Muscle layer of duodenum (tissue), 2 donors: Measurements from ENCODE around the gene ZNF174.
A peak's percentile ranks its signal among the peaks of the same experiment; 100 is the strongest.

Experiments used
- H3K27ac ChIP-seq: one replicate; pipeline ENCODE4 v1.7.0; 2013; ENCODE audit warnings: mild to moderate bottlenecking, low read length
- H3K27me3 ChIP-seq: one replicate; pipeline ENCODE4 v1.7.0; 2013; ENCODE audit warnings: low read depth, mild to moderate bottlenecking, control low read depth, low read length
- H3K36me3 ChIP-seq, 2 donors: one replicate each; pipeline ENCODE4 v1.7.0; 2013; ENCODE audit warnings: low read length in 2 of 2, control low read depth in 1 of 2, mild to moderate bottlenecking in 1 of 2; ENCODE audit not compliant: insufficient read depth in 2 of 2, control insufficient read depth in 1 of 2
- H3K4me1 ChIP-seq, 2 donors: one replicate each; pipeline ENCODE4 v1.7.0; 2013; ENCODE audit warnings: low read length in 2 of 2, mild to moderate bottlenecking in 2 of 2, control low read depth in 1 of 2, moderate library complexity in 1 of 2; ENCODE audit not compliant: insufficient read depth in 2 of 2, control insufficient read depth in 1 of 2
- H3K4me3 ChIP-seq, 2 donors: one replicate each; pipeline ENCODE4 v1.7.0; 2013; ENCODE audit warnings: low read length in 2 of 2, low read depth in 1 of 2, mild to moderate bottlenecking in 1 of 2
- H3K9me3 ChIP-seq, 2 donors: one replicate each; pipeline ENCODE4 v1.7.0; 2013; ENCODE audit warnings: low read length in 2 of 2, control low read depth in 1 of 2, mild to moderate bottlenecking in 1 of 2; ENCODE audit not compliant: control insufficient read depth in 1 of 2
- donor health status: healthy.

The ZNF174 gene

DNA sequence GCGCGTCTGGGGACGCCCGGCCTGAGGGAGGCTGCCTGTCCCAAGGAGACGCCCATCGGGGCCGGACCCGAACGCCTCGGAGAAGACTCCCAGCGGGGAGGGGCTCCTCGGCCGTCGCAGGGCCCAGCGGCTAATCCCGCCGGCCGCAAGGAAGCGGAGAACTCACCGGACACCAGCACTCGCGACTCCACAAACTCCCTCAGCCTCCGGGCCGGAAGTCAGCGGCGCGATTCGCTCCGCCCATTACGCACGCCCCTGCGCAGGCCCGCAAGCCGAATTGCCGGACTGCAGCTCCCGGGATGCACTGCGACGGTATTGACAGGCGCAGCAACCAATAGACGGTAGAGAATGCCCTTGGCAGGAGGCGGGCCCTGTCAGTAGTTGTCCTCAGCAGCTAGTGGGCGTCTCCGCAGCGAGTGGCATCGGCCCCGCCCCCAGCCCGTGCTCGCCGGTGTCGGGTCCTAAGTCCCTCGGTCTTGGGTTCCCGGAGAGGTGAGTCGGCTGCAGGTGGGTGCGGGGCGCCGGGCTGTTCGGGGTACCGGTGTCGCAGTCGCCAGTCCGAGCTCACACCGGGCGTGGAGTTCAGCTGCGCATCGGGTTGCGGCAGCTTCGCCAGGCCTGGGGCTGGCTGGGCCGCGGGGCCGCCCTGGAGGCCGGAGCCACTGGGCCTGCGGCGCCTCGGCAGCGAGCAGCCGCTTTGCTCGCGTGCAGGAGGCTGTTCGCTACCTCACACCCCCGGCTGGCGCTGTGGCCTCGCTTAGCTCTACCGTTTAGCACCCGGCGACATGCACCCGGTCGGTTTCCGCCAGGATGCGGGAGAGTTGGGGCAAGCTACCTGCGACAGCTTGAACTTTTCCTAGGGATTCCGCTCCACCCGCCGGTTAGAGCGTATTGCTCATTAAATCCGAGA is at the start of gene ZNF174, which contains the start of gene ZSCAN32:
Gene ZNF174 (plus strand): TSS at position 437 of the 910 bp plus-strand sequence. CDS start 790 bp downstream, outside the sequence.
Gene ZSCAN32 (minus strand): TSS at position 226 of the 910 bp plus-strand sequence. CDS start 3,447 bp downstream, outside the sequence.
- Histone ChIP-seq H3K4me1 (peaks cover 6 to 16% of the 10 kb centered on the region in 2 donors), H3K9me3 (peaks cover 15 to 48% of the 10 kb centered on the region in 2 donors), H3K36me3 (peaks cover 25 to 54% of the 10 kb centered on the region in 2 donors), H3K4me3 (peak within 1 kb of the TSS; percentile 80 to 86), H3K27ac (peak within 1 kb of the TSS; percentile 72), H3K27me3 (no peaks in the 10 kb centered on the region)

- no peak within 1 kb of the TSS for H3K27ac ChIP-seq
- no peaks in the 10 kb centered on the region for H3K27me3 ChIP-seq
- no peaks in the 10 kb centered on the region for H3K36me3 ChIP-seq
- no peak within 1 kb of the TSS for H3K4me3 ChIP-seq
- peaks cover 0 to 2% of the 10 kb centered on the region in 2 donors for H3K9me3 ChIP-seq
- no peaks in the 10 kb centered on the region for H3K4me1 ChIP-seq
Measured at GRCh38 chr16:3355589-3355988, 45.4 kb upstream of the ZNF174 start, which contains the start of gene OR2C1. Gene OR2C1 (plus strand): TSS chr16:3355889. CDS start chr16:3355941, 52 bp downstream.

- Histone ChIP-seq H3K9me3 (peaks cover 0 to 2% of the 10 kb centered on the region in 2 donors), H3K27ac (no peak overlapping the region), H3K27me3 (no peaks in the 10 kb centered on the region), H3K36me3 (no peaks in the 10 kb centered on the region), H3K4me3 (no peak overlapping the region), H3K4me1 (no peaks in the 10 kb centered on the region)
Measured at GRCh38 chr16:3356118-3356517, 44.9 kb upstream of the ZNF174 start.

DNA sequence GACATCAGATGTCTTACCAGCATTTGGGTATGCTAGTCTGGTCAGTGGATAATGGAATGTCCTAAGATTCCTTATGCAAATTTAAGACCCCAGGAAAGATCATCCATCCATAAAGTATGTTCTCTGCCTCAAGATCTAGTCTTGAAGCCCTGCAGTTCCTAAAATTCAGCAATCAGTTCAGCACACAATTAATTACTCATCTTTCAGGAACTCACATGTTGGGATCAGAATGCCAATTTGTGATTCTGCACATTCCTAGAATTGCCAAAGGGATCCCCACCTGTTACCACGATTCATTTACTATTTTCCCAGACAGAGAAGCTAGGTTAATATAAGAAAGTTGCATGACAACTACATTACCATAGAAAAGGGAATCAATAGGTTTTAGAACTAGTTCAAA is 42.1 kb upstream of the ZNF174 start:
- Histone ChIP-seq H3K4me3 (no peak overlapping the region), H3K4me1 (no peaks in the 10 kb centered on the region), H3K27me3 (no peaks in the 10 kb centered on the region), H3K36me3 (no peaks in the 10 kb centered on the region), H3K27ac (no peak overlapping the region), H3K9me3 (peaks cover 2 to 14% of the 10 kb centered on the region in 2 donors)

DNA sequence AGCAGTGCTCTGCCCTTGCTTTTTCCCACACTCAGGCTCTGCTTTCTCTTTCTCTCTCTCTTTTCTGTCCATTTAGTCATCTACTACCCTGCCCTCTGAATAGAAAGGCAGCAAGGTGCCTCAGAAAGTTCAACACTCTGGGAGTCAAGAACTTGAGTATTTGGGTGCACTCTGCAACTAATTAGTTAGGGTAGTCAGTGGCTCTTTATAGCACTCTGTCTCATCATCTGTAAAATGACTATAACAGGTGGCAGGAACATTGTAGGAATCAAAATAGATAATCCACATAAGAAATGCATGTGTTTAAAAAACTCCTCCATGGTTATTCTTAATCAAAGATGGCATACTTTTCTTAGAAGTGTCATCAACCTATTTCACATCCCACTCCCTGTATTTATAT is 38.1 kb upstream of the ZNF174 start:
- Histone ChIP-seq H3K27ac (no peak overlapping the region), H3K4me1 (no peaks in the 10 kb centered on the region), H3K9me3 (peaks cover 9 to 19% of the 10 kb centered on the region in 2 donors), H3K36me3 (no peaks in the 10 kb centered on the region), H3K4me3 (no peak overlapping the region), H3K27me3 (no peaks in the 10 kb centered on the region)

- no peak overlapping the region for H3K27ac ChIP-seq
Measured at GRCh38 chr16:3363793-3364192, 37.2 kb upstream of the ZNF174 start.

GRCh38 chr16:3364774-3365427 is 36.1 kb upstream of the ZNF174 start:
- Histone ChIP-seq H3K27me3 (no peaks in the 10 kb centered on the region), H3K4me1 (no peaks in the 10 kb centered on the region), H3K36me3 (no peaks in the 10 kb centered on the region), H3K27ac (peak overlapping the region; percentile 79), H3K9me3 (peaks cover 9 to 19% of the 10 kb centered on the region in 2 donors), H3K4me3 (peak overlapping the region; percentile 63 to 76)

More at GRCh38 chr16:3363793-3364192, 37.2 kb upstream of the ZNF174 start:
- no peaks in the 10 kb centered on the region for H3K36me3 ChIP-seq
- no peaks in the 10 kb centered on the region for H3K4me1 ChIP-seq
- H3K27me3 ChIP-seq = no peaks in the 10 kb centered on the region
- peak overlapping the region in 1 of 2 donors; percentile 34 for H3K4me3 ChIP-seq
- H3K9me3 ChIP-seq = peaks cover 9 to 19% of the 10 kb centered on the region in 2 donors

- Histone ChIP-seq H3K27me3 (no peaks in the 10 kb centered on the region), H3K4me3 (no peak overlapping the region), H3K36me3 (peaks cover 0 to 13% of the 10 kb centered on the region in 2 donors), H3K27ac (no peak overlapping the region), H3K4me1 (no peaks in the 10 kb centered on the region), H3K9me3 (peaks cover 4 to 23% of the 10 kb centered on the region in 2 donors)
Measured at GRCh38 chr16:3369073-3369472, 31.9 kb upstream of the ZNF174 start.

DNA sequence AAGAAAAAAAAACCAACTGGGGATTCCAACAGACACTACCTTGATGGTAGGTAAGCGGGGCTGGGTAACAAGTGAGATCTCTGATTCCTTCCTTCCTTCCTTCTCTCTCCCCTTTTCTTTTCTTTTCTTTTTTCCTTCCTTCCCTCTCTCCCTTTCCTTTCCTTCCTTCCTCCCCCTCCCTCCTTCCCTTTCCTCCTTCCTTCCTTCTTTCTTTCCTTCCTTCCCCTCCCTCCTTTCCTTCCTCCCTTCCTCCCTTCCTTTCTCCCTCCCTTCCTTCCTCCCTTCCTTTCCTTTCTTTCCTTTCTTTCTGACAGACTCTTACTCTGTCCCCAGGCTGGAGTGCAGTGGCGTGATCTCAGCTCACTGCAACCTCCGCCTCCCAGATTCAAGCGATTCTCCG is 25.3 kb upstream of the ZNF174 start:
- Histone ChIP-seq H3K9me3 (peaks cover 44 to 78% of the 10 kb centered on the region in 2 donors), H3K4me3 (peak overlapping the region in 1 of 2 donors; percentile 34), H3K27ac (no peak overlapping the region), H3K27me3 (no peaks in the 10 kb centered on the region), H3K36me3 (peaks cover 0 to 46% of the 10 kb centered on the region in 2 donors), H3K4me1 (no peaks in the 10 kb centered on the region)

GRCh38 chr16:3377917-3378316 is 23.1 kb upstream of the ZNF174 start:
- H3K4me3 ChIP-seq = peak overlapping the region in 1 of 2 donors; percentile 19
- H3K9me3 ChIP-seq = peaks cover 66 to 95% of the 10 kb centered on the region in 2 donors

DNA sequence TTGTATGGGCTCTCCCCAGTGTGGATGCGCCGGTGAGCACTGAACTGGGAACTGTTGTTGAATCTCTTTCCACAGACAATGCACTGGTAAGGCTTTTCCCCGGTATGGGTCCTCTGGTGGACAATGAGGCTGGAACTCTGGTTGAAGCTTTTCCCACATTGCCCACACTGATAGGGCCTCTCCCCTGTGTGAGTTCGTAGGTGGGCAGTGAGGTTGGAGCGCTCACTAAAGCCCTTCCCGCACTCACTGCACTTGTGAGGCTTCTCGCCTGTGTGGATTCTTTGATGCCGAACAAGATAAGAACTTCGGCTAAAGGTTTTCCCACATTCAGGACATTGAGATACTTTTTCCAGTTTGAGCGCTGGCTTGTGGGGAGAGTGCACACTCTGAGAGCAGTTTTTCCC is 18.0 kb upstream of the ZNF174 start:
- Histone ChIP-seq H3K36me3 (peaks cover 46 to 72% of the 10 kb centered on the region in 2 donors), H3K27me3 (no peaks in the 10 kb centered on the region), H3K4me1 (no peaks in the 10 kb centered on the region), H3K9me3 (peaks cover 68 to 85% of the 10 kb centered on the region in 2 donors), H3K4me3 (peak overlapping the region; percentile 57 to 66), H3K27ac (no peak overlapping the region)

More at GRCh38 chr16:3377917-3378316, 23.1 kb upstream of the ZNF174 start:
- H3K36me3 ChIP-seq = peaks cover 14 to 61% of the 10 kb centered on the region in 2 donors
- H3K27me3 ChIP-seq = no peaks in the 10 kb centered on the region
- H3K27ac ChIP-seq = no peak overlapping the region
- H3K4me1 ChIP-seq = no peaks in the 10 kb centered on the region
